DOHH2 (cell line): ENCODE results near the gene REG1A.

Source experiments
- H3F3A ChIP-seq: fragments of 200-600 bp; sonication (generic), shearing (Covaris generic); 2 replicates; pipeline ENCODE4 v1.6.0; 2016; ENCODE audit warnings: antibody characterized with exemption, mild to moderate bottlenecking; ENCODE audit not compliant: control insufficient read depth, insufficient read depth
- H3K27ac ChIP-seq: fragments of 200-600 bp; sonication (generic); 2 replicates; pipeline ENCODE4 v1.5.1; 2014; ENCODE audit warnings: low read depth, mild to moderate bottlenecking, low read length, moderate library complexity
- H3K27me3 ChIP-seq: fragments of 200-600 bp; sonication (generic); 2 replicates; pipeline ENCODE4 v1.6.1; 2014; ENCODE audit warnings: mild to moderate bottlenecking, low read length, mixed read lengths; ENCODE audit not compliant: control insufficient read depth
- H3K36me3 ChIP-seq: fragments of 200-600 bp; sonication (generic); 2 replicates; pipeline ENCODE4 v1.6.1; 2014; ENCODE audit warnings: mild to moderate bottlenecking, low read length, moderate library complexity, mixed read lengths; ENCODE audit not compliant: control insufficient read depth
- H3K4me1 ChIP-seq: fragments of 200-600 bp; sonication (generic); 2 replicates; pipeline ENCODE4 v1.6.1; 2014; ENCODE audit warnings: mild to moderate bottlenecking, low read length, mixed read lengths; ENCODE audit not compliant: control insufficient read depth
- H3K4me2 ChIP-seq: fragments of 200-600 bp; sonication (generic); 2 replicates; pipeline ENCODE4 v1.6.0; 2014; ENCODE audit warnings: mild to moderate bottlenecking, low read length, moderate library complexity
- H3K4me3 ChIP-seq: fragments of 200-600 bp; sonication (generic); 2 replicates; pipeline ENCODE4 v1.5.1; 2014; ENCODE audit warnings: mild to moderate bottlenecking, low read length, mixed read lengths
- H3K79me2 ChIP-seq: fragments of 200-600 bp; sonication (generic); 2 replicates; pipeline ENCODE4 v1.6.1; 2014; ENCODE audit warnings: mild to moderate bottlenecking, low read length, mixed read lengths; ENCODE audit not compliant: control insufficient read depth
- H3K9me2 ChIP-seq: fragments of 200-600 bp; sonication (generic); replicated peaks from 2 replicates; pipeline ENCODE4 v1.6.1; 2014; ENCODE audit warnings: mild to moderate bottlenecking, low read length, mixed read lengths; ENCODE audit not compliant: control insufficient read depth
- H3K9me3 ChIP-seq: fragments of 200-600 bp; sonication (generic); 2 replicates; pipeline ENCODE4 v1.6.1; 2014; ENCODE audit warnings: antibody characterized with exemption, low read length, mixed read lengths; ENCODE audit not compliant: control insufficient read depth, insufficient read depth
- H4K20me1 ChIP-seq: fragments of 200-600 bp; sonication (generic); 2 replicates; pipeline ENCODE4 v1.6.0; 2014; ENCODE audit warnings: low read depth, mild to moderate bottlenecking, antibody characterized with exemption, low read length, moderate library complexity; ENCODE audit not compliant: control insufficient read depth, insufficient read depth
- CTCF ChIP-seq: fragments of 200-600 bp; sonication (generic); IDR thresholded peaks from one replicate; pipeline ENCODE4 v1.5.1; 2014; ENCODE audit warnings: antibody characterized with exemption, mild to moderate bottlenecking, low read depth, low read length; ENCODE audit not compliant: poor library complexity, severe bottlenecking
- EZH2phosphoT487 ChIP-seq: fragments of 200-600 bp; sonication (generic); IDR thresholded peaks from 2 replicates; pipeline ENCODE4 v1.6.1; 2017; ENCODE audit warnings: borderline replicate concordance, mild to moderate bottlenecking, antibody characterized with exemption, low read length, moderate library complexity, mixed read lengths

The REG1A gene

GRCh38 chr2:79124907-79125720 lies 4.8 kb downstream of the REG1A start:
- H3K4me2 ChIP-seq, result no peak overlapping the region
- no peaks in the 10 kb centered on the region for H4K20me1 ChIP-seq
- no peaks in the 10 kb centered on the region for H3K36me3 ChIP-seq
- no peaks in the 10 kb centered on the region for H3K4me1 ChIP-seq
- no peaks in the 10 kb centered on the region for H3K9me2 ChIP-seq
- H3F3A ChIP-seq, result no peaks in the 10 kb centered on the region
- H3K27me3 ChIP-seq, result no peaks in the 10 kb centered on the region
- H3K79me2 ChIP-seq, result no peaks in the 10 kb centered on the region
- H3K4me3 ChIP-seq, result no peak overlapping the region
- H3K27ac ChIP-seq, result no peak overlapping the region
- TF ChIP-seq CTCF, result no peak
- no peak for TF ChIP-seq EZH2phosphoT487
- no peaks in the 10 kb centered on the region for H3K9me3 ChIP-seq

GRCh38 chr2:79125721-79125985 lies 5.4 kb downstream of the REG1A start:
- H3K4me1 ChIP-seq, result no peaks in the 10 kb centered on the region
- H4K20me1 ChIP-seq, result no peaks in the 10 kb centered on the region
- no peaks in the 10 kb centered on the region for H3K27me3 ChIP-seq
- TF ChIP-seq EZH2phosphoT487, result no peak
- TF ChIP-seq CTCF, result no peak
- no peaks in the 10 kb centered on the region for H3K9me3 ChIP-seq
- H3K4me3 ChIP-seq, result no peak overlapping the region
- no peaks in the 10 kb centered on the region for H3K9me2 ChIP-seq
- H3K4me2 ChIP-seq, result no peak overlapping the region
- no peaks in the 10 kb centered on the region for H3F3A ChIP-seq
- H3K36me3 ChIP-seq, result no peaks in the 10 kb centered on the region
- H3K27ac ChIP-seq, result no peak overlapping the region
- no peaks in the 10 kb centered on the region for H3K79me2 ChIP-seq

GRCh38 chr2:79128406-79128805 lies 8.1 kb downstream of the REG1A start:
- Histone ChIP-seq H3K27me3 (no peaks in the 10 kb centered on the region), H3F3A (no peaks in the 10 kb centered on the region), H3K79me2 (no peaks in the 10 kb centered on the region), H3K9me3 (no peaks in the 10 kb centered on the region), H3K27ac (no peak overlapping the region), H3K4me3 (no peak overlapping the region), H3K9me2 (no peaks in the 10 kb centered on the region), H3K4me1 (no peaks in the 10 kb centered on the region), H4K20me1 (no peaks in the 10 kb centered on the region), H3K36me3 (no peaks in the 10 kb centered on the region), H3K4me2 (no peak overlapping the region)
- TF ChIP-seq EZH2phosphoT487, result no peak
- TF ChIP-seq CTCF, result no peak
